RWPE2 (cell line): ENCODE measurements around the gene DYNLT2.
"Not testable (repeated sequence)": the region's sequence is repeated elsewhere in the genome, so short reads cannot be mapped to it uniquely, and the experiment has no call there.

ENCODE experiments used
- ATAC-seq: fragments of 200-7000 bp; cut with Tn5 transposase; 3 replicates; pipeline ENCODE4 v1.9.1; 2021; ENCODE audit warnings: low read depth
- DNase-seq: peaks from one replicate; pipeline ENCODE4 v3.0.0-alpha.2; 2020; ENCODE audit warnings: low spot score
- H3K27ac ChIP-seq: fragments of 450-650 bp; 2 replicates; pipeline ENCODE4 v1.5.1; 2017; ENCODE audit warnings: mild to moderate bottlenecking; ENCODE audit not compliant: poor library complexity, severe bottlenecking
- H3K27me3 ChIP-seq: fragments of 250-450 bp; sonication (Bioruptor Pico); 2 replicates; pipeline ENCODE4 v1.5.1; 2021; ENCODE audit warnings: mild to moderate bottlenecking, moderate library complexity; ENCODE audit not compliant: insufficient read depth, poor library complexity, severe bottlenecking
- H3K36me3 ChIP-seq: fragments of 250-450 bp; sonication (Bioruptor Pico); 2 replicates; pipeline ENCODE4 v1.5.1; 2020; ENCODE audit warnings: low read depth, mild to moderate bottlenecking, moderate library complexity
- H3K4me1 ChIP-seq: fragments of 250-450 bp; sonication (Bioruptor Pico); 2 replicates; pipeline ENCODE4 v1.5.1; 2021; ENCODE audit warnings: mild to moderate bottlenecking, moderate library complexity; ENCODE audit not compliant: insufficient read depth, poor library complexity, severe bottlenecking
- H3K4me3 ChIP-seq: fragments of 250-450 bp; sonication (Bioruptor Pico); 2 replicates; pipeline ENCODE4 v1.5.1; 2021; ENCODE audit warnings: mild to moderate bottlenecking, moderate library complexity; ENCODE audit not compliant: severe bottlenecking
- H3K9me3 ChIP-seq: fragments of 250-450 bp; sonication (Bioruptor Pico); 2 replicates; pipeline ENCODE4 v1.5.1; 2021; ENCODE audit warnings: mild to moderate bottlenecking, moderate library complexity; ENCODE audit not compliant: severe bottlenecking
- TF ChIP-seq, protein P1 (sequence below): fragments of 450-650 bp; IDR thresholded peaks from one replicate; pipeline ENCODE4 v1.5.1; 2017; ENCODE audit warnings: mild to moderate bottlenecking, moderate library complexity; ENCODE audit not compliant: poor library complexity, severe bottlenecking

DYNLT2 gene

DNA sequence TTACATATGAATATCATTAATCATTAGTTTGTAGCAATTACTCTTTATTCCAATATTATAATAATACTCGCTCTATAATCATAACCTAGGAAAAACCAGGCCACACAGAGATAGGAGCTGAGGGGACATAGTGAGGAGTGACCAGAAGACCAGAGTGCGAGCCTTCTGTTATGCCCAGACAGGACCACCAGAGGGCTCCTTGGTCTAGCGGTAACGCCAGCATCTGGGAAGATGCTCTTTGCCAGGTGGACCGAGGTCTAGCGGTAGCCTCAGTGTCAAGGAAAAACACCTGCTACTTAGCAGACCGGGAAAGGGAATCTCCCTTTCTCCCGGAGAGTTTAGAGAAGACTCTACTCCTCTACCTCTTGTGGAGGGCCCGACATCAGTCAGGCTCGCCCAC, 54.3 kb downstream of the DYNLT2 start:
- DNase-seq, H3K4me3 ChIP-seq, ATAC-seq, H3K27ac ChIP-seq, H3K9me3 ChIP-seq, H3K27me3 ChIP-seq: not testable (repeated sequence)
- H3K4me1 ChIP-seq, result peaks cover 13% of the 10 kb centered on the region
- H3K36me3 ChIP-seq, result peaks cover 12% of the 10 kb centered on the region
- TF ChIP-seq, protein P1, sequence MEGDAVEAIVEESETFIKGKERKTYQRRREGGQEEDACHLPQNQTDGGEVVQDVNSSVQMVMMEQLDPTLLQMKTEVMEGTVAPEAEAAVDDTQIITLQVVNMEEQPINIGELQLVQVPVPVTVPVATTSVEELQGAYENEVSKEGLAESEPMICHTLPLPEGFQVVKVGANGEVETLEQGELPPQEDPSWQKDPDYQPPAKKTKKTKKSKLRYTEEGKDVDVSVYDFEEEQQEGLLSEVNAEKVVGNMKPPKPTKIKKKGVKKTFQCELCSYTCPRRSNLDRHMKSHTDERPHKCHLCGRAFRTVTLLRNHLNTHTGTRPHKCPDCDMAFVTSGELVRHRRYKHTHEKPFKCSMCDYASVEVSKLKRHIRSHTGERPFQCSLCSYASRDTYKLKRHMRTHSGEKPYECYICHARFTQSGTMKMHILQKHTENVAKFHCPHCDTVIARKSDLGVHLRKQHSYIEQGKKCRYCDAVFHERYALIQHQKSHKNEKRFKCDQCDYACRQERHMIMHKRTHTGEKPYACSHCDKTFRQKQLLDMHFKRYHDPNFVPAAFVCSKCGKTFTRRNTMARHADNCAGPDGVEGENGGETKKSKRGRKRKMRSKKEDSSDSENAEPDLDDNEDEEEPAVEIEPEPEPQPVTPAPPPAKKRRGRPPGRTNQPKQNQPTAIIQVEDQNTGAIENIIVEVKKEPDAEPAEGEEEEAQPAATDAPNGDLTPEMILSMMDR, result peak; percentile 28

DNA sequence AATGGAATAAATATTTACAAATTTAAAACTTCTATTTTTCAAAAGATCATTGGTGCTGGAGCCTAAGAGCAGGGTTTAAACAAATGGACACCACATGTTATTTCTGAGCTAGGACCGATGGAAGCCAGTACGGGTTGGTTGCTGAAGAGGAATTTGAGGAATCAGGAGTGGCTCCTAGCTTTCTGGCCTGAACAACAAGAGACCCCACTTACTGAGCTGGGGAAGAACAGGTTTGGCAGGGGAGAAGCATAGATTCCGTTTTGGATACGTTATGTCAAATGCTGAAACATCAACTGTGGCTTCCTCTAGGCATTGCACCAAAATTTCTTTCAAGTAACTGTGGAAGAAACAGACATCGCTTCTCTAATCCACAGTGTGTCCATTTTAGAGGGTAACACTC, 56.2 kb downstream of the DYNLT2 start:
- Histone ChIP-seq H3K36me3 (peaks cover 15% of the 10 kb centered on the region), H3K4me3 (no peak overlapping the region), H3K27me3 (no peaks in the 10 kb centered on the region), H3K9me3 (no peaks in the 10 kb centered on the region), H3K4me1 (peaks cover 18% of the 10 kb centered on the region), H3K27ac (no peak overlapping the region)
- DNase-seq (no peak), ATAC-seq (no peak)
- TF ChIP-seq, protein P1, result no peak

DNA sequence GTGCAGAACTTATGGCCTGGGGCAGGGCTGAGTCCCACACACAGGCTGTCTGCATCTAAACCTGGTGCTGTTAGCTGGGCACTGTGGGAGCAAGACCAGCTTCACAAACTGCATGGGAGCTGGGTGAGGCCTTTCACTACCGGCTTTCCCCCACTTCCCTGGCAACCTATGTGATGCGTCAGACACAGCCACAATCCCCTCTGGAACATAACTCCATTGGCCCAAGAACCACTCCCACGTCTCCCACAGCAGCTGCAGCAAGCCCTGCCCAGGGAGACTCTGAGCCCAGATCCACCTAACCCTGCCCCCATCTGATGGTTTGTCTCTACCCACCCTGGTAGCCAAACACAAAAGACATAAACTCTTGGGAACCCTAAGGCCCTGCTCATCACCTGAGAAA, 58.9 kb downstream of the DYNLT2 start:
- Histone ChIP-seq H3K27ac (no peak overlapping the region), H3K9me3 (no peaks in the 10 kb centered on the region), H3K36me3 (peaks cover 30% of the 10 kb centered on the region), H3K4me1 (peaks cover 22% of the 10 kb centered on the region), H3K4me3 (no peak overlapping the region), H3K27me3 (no peaks in the 10 kb centered on the region)
- ATAC-seq (no peak), DNase-seq (no peak)
- TF ChIP-seq, protein P1, result no peak

DNA sequence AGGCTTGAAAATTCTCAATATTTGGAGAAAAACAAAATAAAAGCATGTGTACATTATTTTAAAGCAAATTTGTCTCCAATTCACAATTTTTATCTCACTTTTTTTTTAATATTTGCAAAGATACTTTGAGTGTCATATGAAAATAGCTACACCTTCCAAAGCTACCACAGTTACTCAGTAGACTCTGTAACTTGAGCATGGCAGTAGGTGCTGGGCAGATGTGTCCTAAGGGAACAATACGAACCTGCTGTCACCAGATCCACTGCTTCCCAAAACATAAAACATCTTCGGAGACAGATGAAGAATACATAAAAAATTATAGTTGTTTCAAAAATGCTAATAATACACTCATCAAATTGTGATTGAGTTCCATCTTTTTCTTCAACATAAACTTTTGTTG, 60.1 kb downstream of the DYNLT2 start:
- Histone ChIP-seq H3K27me3 (no peaks in the 10 kb centered on the region), H3K27ac (peak overlapping the region; percentile 65)
- ATAC-seq, result no peak

More for the DNA sequence above, 60.1 kb downstream of the DYNLT2 start:
- Histone ChIP-seq H3K9me3 (peaks cover 10% of the 10 kb centered on the region), H3K4me3 (no peak overlapping the region), H3K36me3 (peaks cover 42% of the 10 kb centered on the region), H3K4me1 (peaks cover 20% of the 10 kb centered on the region)
- no peak for DNase-seq
- TF ChIP-seq, protein P1, result no peak
